Measurements from ENCODE around the gene RLN1. TPM values are rescaled to one million over a fixed set of nuclear protein-coding genes. Genes with fewer than 3 reads are reported as not detected.
A peak's percentile ranks its signal among the peaks of the same experiment; 100 is the strongest.
"Not testable (repeated sequence)": the region's sequence is repeated elsewhere in the genome, so short reads cannot be mapped to it uniquely, and the experiment has no call there.

RLN1 gene
- polyA plus RNA-seq (2011; rRNA removed) (0.11 TPM in 1 of 2 replicates, not detected in the other), polyA minus RNA-seq (2011; rRNA and poly(A)+ RNA removed) (not detected in 2 replicates)

GRCh38 chr9:5338992-5339981 lies at the start of gene RLN1:
Gene RLN1 (minus strand): TSS chr9:5339876. CDS start chr9:5339746, 130 bp downstream.
- DNase-seq (ENCODE audit: low read depth, low spot score); H3K9me3 ChIP-seq (ENCODE audit: control insufficient read depth, insufficient read depth, low read length); CTCF ChIA-PET; H3K27ac ChIP-seq (ENCODE audit: low read depth, low read length); H3K27me3 ChIP-seq (ENCODE audit: control insufficient read depth, insufficient read depth, low read length); POLR2A ChIA-PET; H3K4me3 ChIP-seq (ENCODE audit: low read depth, low read length): not testable (repeated sequence)

DNA sequence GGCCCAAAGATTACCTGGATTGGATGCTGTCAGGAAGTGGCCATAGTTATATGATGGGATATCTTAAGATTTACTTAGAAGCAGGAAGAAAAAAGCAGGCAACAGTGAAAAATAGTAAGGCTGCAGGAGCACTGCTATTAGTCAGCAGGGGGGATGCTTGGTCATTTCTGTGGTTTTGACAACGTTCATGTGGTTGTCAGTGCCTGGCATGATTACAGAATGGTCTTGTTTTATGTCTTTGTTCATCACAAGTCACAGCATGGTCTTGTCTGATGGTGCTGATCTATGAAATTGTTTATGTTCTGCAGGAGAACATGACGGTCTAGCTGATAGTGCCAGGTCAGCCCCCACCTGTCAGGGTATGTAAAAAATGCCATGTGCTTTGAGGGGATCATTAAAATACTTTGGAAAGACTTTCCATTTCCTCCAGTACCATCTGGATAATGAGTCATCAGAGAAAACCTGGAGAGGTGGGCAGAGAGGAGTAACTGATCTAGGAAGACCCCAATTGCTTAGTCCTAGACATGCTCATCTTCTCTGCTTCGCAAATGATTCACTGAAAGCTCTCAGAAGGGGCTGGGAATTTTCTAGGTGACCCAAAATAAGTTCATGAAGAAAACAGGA lies 49.5 kb upstream of the RLN1 start:
- Histone ChIP-seq H3K27me3 (ENCODE audit: control insufficient read depth, insufficient read depth, low read length) (no peaks in the 10 kb centered on the region), H3K9me3 (ENCODE audit: control insufficient read depth, insufficient read depth, low read length) (no peaks in the 10 kb centered on the region), H3K27ac (ENCODE audit: low read depth, low read length) (no peak overlapping the region), H3K4me3 (ENCODE audit: low read depth, low read length) (no peak overlapping the region)
- DNase-seq (ENCODE audit: low read depth, low spot score): peak; percentile 54
- no peak for TF ChIP-seq CTCF (IDR thresholded peaks at IDR 0.05; ENCODE audit: low read depth, low read length)
- ChIA-PET POLR2A (no interaction called here), CTCF (no interaction called here)

DNA sequence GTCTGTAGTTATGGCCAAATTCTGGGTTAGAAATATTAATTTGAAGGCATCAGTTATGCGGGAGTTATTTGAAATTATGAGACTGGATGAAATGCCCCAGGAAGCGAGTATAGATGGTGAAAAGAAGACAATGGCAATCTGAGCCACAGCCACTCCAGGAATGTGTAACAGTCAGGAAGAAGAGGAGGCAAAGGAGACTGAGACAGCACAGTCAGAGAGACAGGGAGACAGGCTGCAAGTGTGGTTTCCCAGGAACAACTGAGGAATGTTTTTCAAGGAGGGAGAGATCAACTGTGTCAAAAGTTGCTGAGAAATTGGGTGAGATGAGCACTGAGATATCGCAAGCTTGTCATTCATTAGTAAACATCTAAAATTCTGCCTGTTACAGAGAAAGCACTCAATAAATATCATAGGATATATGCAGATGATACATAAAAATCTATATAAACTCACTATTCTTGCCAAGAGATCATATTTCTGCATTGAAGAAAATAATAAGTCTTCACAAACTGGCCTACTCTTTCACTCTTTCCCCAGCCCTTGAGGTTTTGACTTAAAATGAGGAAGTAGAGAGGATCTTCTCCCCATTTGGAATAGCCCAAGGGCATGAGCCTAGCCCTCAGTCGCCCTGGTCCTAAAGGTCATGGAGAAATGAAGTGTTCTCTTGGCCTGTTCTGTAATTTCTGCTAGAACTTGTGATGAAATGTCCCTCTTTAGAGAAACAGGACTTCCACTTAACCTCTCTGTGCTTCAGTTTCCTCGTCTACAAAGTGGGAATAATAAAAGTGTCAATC lies 48.5 kb upstream of the RLN1 start:
- CTCF ChIA-PET: interaction anchor here (1.6 kb wide), 1 partner anchor 202 kb away, joined by 4 read pairs; no protein-coding TSS in a partner anchor
- no peaks in the 10 kb centered on the region for H3K27me3 ChIP-seq (ENCODE audit: control insufficient read depth, insufficient read depth, low read length)
- no peaks in the 10 kb centered on the region for H3K9me3 ChIP-seq (ENCODE audit: control insufficient read depth, insufficient read depth, low read length)
- no peak overlapping the region for H3K4me3 ChIP-seq (ENCODE audit: low read depth, low read length)
- H3K27ac ChIP-seq (ENCODE audit: low read depth, low read length): no peak overlapping the region
- no peak for DNase-seq (ENCODE audit: low read depth, low spot score)
- POLR2A ChIA-PET: no interaction called here
- TF ChIP-seq CTCF (IDR thresholded peaks at IDR 0.05; ENCODE audit: low read depth, low read length): no peak

DNA sequence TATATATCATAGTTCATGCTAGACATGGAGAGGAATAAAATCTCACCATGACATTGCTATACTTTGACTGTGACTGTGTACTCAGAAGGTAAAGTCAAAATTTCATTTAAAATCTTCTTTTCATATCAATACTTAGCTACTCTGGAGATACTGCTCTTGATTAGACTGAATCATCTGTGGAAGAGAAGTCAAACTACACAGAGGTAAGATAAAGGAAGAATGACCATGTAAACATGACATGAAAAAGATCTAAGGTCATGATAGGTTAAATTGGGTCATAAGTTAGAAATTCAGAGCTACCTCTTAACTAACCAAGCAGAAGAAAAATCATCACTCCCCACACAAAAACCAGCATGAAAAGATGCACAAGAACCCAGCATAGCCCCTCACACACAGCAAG lies 44.8 kb upstream of the RLN1 start:
- H3K27ac ChIP-seq (ENCODE audit: low read depth, low read length): no peak overlapping the region
- ChIA-PET POLR2A (no interaction called here), CTCF (interaction anchor here (1.3 kb wide), 1 partner anchor 206 kb away, joined by 5 read pairs; no protein-coding TSS in a partner anchor)
- TF ChIP-seq CTCF (IDR thresholded peaks at IDR 0.05; ENCODE audit: low read depth, low read length): no peak
- H3K9me3 ChIP-seq (ENCODE audit: control insufficient read depth, insufficient read depth, low read length): no peaks in the 10 kb centered on the region
- DNase-seq (ENCODE audit: low read depth, low spot score): no peak
- no peaks in the 10 kb centered on the region for H3K27me3 ChIP-seq (ENCODE audit: control insufficient read depth, insufficient read depth, low read length)
- H3K4me3 ChIP-seq (ENCODE audit: low read depth, low read length): no peak overlapping the region

- H3K9me3 ChIP-seq (ENCODE audit: control insufficient read depth, insufficient read depth, low read length): no peaks in the 10 kb centered on the region
- H3K27me3 ChIP-seq (ENCODE audit: control insufficient read depth, insufficient read depth, low read length): no peaks in the 10 kb centered on the region
- POLR2A ChIA-PET: no interaction called here
- CTCF ChIA-PET: no interaction called here
- H3K27ac ChIP-seq (ENCODE audit: low read depth, low read length): no peak overlapping the region
- DNase-seq (ENCODE audit: low read depth, low spot score): no peak
- H3K4me3 ChIP-seq (ENCODE audit: low read depth, low read length): no peak overlapping the region
- TF ChIP-seq CTCF (IDR thresholded peaks at IDR 0.05; ENCODE audit: low read depth, low read length): no peak
Measured at GRCh38 chr9:5382479-5382878, 42.8 kb upstream of the RLN1 start.

Data from AG04450 (cell line).